NCI-H2029 treated with DMSO at 0.1 percent for 48 hours (cell line): ENCODE results near the gene ZBTB20.

Experiments
- DNase-seq: peaks from one replicate; lab custom pipeline; 2025; lab: John Stamatoyannopoulos, UW

The ZBTB20 gene

DNA sequence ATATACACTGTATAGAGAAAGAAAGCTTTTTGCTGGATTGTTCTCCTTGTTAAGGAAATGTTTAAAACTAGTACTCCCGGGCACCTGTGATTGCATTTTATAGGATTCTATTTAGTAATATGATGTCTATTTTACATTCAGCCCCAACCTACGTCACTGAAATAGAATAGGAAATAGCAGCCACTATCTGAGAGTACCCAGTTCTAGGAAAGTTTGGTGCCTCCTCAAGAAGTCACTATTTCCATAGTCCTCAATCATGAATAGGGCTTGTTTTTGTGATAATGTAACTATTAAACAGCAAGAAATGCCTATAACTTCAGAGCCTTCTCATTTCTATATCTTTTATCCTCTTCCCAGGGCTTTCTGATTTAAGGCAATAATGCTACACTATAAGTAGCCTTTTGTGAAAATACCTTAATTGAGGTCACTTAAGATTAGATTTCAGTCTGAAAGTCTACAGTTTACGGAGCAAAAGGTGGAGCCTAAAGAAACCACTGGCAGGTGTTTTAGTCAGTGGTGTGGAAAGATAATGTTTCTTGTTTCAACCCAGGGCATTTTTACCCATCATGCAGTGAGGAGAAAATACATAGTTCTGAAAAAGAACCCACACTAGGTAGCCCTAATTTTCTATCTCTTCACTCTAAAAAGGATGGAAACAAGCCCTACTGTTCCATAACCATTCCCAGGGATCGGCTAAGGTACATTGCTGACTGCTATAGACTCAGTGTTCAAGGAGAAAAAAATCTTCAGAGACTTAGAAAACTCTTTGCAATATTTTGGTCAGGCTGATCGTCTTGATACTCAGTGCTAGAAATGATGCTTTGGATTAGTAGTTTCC lies 814.5 kb downstream of the ZBTB20 start:
- no peak for DNase-seq

GRCh38 chr3:114331710-114332109 lies 815.4 kb downstream of the ZBTB20 start:
- no peak for DNase-seq

DNA sequence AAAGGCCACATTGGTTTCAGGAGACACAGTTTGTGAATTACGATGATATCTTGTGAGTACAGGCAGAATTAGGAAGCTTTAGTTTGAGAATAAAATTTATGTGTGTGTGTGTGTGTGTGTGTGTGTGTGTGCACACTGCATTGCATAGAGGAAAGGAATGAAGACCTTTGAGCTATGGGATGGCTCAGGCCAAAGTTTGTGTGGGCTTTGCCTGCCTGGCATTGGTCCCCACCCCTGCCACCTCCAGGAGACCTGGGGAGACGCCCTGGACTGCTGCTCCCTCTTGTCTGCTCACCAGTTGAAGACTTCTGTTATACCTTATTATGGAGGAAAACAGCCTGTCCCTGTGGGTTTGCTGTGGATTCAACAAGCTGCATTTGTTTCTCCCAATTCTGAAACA lies 816.1 kb downstream of the ZBTB20 start:
- no peak for DNase-seq

- no peak for DNase-seq
Observed at GRCh38 chr3:114329823-114330222, 817.3 kb downstream of the ZBTB20 start.

DNA sequence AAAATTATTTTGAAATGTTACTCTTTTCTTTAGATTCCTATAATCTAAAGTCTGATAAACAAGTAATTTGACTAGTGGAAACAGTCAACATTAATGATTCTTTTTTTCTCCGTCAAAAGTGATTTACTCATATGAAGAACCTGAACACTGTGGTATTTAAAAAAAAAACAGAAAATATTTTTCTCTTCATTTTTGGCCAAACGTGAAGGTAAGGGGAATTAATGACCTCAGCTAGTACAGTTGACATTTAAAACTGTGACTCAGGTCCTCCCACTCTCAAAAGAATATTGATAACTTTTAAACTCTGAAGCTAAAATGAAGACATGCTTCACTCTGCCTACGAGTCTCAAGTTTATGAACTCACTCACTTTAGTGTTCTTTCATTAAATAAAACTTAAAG lies 818.7 kb downstream of the ZBTB20 start:
- DNase-seq = no peak

- no peak for DNase-seq
Observed at GRCh38 chr3:114327665-114328064, 819.4 kb downstream of the ZBTB20 start.

GRCh38 chr3:114323546-114324254 lies 823.4 kb downstream of the ZBTB20 start:
- DNase-seq = no peak

- DNase-seq = peak; percentile 3
Observed at GRCh38 chr3:114320246-114320645, 826.8 kb downstream of the ZBTB20 start.

DNA sequence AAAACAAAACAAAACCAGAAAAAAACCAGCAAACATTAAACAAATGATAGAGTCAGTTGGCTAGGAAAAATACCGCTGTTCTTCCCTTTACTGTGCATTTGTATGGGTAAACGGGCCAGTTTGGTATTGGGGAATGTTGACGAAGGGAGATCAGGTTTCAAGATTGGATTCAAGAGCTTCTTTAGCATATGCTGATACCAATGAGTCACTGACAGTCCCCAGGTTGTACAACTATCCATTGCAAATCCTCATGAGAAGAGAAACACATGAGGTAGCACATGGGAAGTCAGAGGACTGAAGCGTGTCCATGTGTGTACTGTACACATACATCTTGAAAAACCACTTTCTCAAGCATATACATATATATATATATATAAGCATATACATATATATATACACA lies 827.6 kb downstream of the ZBTB20 start:
- DNase-seq = peak; percentile 96

- DNase-seq = no peak
Observed at GRCh38 chr3:114318295-114318694, 828.8 kb downstream of the ZBTB20 start.

DNA sequence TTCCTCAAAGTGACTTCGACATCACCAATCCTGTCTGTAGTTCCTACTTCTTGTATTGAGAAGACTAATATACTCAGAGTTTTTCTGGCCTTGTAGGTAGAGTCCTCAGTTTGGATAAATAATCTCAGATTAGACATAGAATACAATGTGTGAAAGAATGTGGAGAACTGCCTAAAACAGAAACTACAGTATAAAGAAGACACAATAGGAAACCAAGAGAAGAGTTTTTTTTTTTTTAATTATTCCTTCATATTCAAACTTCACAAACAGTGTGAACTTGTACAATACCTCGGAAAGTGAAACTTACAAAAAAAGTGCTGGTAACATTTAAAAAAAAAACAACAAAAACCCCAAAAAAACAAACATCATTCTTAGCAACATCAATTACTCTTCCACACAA lies 832.8 kb downstream of the ZBTB20 start:
- DNase-seq = no peak

- no peak for DNase-seq
Observed at GRCh38 chr3:114313426-114313825, 833.7 kb downstream of the ZBTB20 start.

DNA sequence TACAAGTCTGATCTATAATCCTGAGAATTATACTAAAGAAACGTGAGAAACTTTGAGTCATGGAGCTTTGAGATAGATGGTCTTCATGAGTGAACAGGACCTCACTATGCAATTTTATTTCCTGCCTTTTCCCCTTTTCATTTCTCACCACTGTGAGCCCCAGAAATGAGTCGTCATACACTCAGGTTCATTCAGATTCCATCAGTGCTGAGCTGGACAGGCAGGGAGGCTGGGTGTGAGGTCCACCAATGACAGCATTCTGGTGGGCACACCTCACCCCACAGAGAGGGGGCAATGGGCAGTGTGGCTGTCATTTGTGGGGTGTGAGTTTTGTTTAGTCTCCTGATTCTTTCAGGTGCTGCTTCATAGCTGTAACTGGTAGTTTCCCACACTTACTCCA lies 836.4 kb downstream of the ZBTB20 start:
- DNase-seq = no peak

DNA sequence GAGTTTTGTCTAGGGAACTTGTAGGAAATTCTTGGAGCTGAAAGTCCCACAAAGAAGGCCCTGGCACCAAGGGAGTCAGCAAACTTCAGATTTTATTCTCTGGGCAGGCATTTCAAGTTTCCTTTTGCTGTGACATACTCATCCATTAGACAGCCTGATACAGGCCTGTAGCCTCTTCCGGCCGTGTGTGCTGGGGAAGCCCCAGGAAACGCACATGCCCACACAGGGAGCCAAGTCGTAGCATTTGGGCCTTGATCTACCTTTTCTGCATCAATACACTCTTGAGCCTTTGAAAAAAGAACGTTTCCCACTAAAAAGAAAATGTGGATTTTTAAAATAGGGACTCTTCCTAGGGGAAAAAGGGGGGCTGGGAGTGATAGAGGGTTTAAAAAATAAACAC lies 838.3 kb downstream of the ZBTB20 start:
- DNase-seq = no peak

- DNase-seq = no peak
Observed at GRCh38 chr3:114308377-114308776, 838.7 kb downstream of the ZBTB20 start.

DNA sequence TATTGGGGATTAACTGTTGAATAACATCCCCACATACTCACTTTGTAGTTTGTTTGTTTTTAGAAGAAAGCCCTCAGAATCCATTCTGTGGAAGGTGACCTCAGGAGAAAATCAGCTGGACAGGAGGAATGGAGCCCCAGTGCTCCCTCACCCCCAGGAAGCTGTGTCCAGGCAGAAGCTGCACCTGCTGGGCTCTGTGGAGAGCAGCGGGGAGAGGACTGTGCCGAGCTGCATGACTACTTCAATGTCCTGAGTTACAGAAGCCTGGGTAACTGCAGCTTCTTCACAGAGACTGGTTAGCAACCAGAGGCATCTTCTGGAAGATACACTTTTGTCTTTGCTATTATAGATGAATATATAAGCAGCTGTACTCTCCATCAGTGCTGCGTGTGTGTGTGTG lies 839.3 kb downstream of the ZBTB20 start:
- no peak for DNase-seq

- DNase-seq = no peak
Observed at GRCh38 chr3:114307222-114307830, 839.8 kb downstream of the ZBTB20 start.

DNA sequence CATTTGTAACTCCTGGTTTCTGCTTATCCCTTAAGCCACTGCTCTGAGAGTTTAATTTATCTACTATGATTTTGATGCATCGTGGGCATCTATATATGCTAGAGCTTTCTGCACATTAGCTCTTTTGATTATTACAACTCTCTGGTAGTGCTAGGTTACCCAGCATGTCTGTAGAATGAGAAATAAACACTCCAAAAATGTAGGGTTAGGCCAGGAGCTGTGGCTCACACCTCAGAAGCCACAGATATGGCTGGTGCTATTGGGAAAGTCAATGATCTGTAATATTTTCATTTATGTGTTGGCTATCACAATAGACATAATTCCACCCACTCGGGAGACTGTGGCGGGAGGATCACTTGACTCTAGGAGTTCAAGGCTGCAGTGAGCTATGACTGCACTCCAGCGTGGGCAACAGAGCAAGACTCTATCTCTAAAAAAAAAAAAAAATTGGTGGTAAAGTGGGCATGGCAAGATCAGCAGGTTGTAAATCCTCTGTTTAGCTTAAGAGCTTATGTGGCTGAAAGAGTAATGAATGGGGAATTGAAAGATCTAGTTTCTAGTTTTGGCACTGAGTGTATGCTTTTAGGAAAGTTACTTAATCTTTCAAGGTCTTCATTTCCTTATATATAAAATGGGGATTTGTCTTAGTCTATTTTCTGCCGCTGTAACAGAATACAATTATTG lies 847.0 kb downstream of the ZBTB20 start:
- DNase-seq = no peak

DNA sequence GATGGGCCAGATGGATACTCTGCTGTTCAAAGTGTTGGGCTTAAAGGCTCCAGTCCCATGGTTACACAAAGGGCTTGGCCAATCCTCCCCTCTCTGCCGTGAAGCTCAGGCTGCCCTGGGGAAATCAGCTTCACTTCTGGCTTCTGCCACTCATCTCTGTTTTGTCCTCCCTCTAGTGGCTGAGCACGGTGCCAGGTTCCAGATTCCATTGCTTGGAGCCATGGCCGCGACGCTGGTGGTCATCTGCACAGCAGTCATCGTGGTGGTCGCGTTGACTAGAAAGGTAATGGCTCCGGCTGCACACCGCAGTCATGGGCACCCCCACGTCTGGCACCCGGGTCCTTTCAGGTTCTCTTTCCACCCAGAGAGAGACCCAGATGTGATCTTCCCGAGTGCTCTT lies 847.7 kb downstream of the ZBTB20 start:
- DNase-seq = no peak

DNA sequence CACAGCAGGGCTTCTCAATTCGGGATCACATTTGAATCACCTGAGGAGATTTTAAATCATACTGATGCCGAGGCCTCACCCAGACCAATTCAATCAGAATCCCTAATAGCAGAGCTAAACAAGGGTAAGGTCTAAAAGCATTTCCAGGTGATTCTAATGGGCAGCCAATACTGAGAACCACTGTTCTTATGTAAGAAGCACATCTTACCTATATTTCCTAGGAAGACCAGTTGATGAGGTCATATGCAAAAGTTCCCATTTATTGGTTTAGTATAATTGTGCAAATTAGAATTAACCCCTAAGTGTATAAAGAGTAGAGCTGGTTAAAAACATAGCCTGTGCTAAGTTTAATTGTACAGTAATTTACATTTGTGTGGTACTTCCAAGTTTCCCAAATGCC lies 851.1 kb downstream of the ZBTB20 start:
- no peak for DNase-seq

GRCh38 chr3:114294940-114295480 lies 852.1 kb downstream of the ZBTB20 start:
- DNase-seq = no peak

GRCh38 chr3:114293838-114294535 lies 853.1 kb downstream of the ZBTB20 start, which contains the start of gene TIGIT:
TIGIT (plus strand) TSS chr3:114294028; CDS start chr3:114294062, 34 bp downstream.
- DNase-seq = no peak
